IMR-90 (cell line): ENCODE measurements around the gene SRRM4. TPM values are rescaled to one million over a fixed set of nuclear protein-coding genes. Genes with fewer than 3 reads are reported as not detected.

ENCODE experiments used
- ATAC-seq: fragments of 200-7000 bp; cut with Tn5 transposase; 2 replicates; pipeline ENCODE4 v1.9.1; 2020; ENCODE audit warnings: low read depth, mild to moderate bottlenecking, moderate library complexity
- BruUV-seq: library from RNA; stranded (reverse); fragments of 400-500 nt; replicated peaks from 2 replicates; lab custom pipeline; 2021; lab: Mats Ljungman, UMichigan
- CTCF ChIA-PET: fragments of 300-600 bp; formaldehyde crosslinking; extraction: SDS; loops from one replicate; lab custom pipeline; 2021; ENCODE audit warnings: antibody characterized with exemption; lab: Yijun Ruan, JAX
- POLR2A ChIA-PET: fragments of 300-600 bp; sonication (Branson Sonifier 250); formaldehyde crosslinking; loops from one replicate; lab custom pipeline; 2022; ENCODE audit warnings: antibody characterized with exemption; ENCODE audit not compliant: unreplicated experiment; lab: Charles Lee
- DNase-seq: peaks from one replicate; pipeline ENCODE4 v3.0.0; 2013
- H2AFZ ChIP-seq: replicated peaks from 2 replicates; pipeline ENCODE3; 2013; ENCODE audit warnings: low read length, mild to moderate bottlenecking; ENCODE audit not compliant: poor library complexity
- H2AK5ac ChIP-seq: 2 replicates; pipeline ENCODE4 v1.6.1; 2013; ENCODE audit warnings: low read depth, low read length, inconsistent platforms
- H2AK9ac ChIP-seq: replicated peaks from 2 replicates; pipeline ENCODE3; 2013; ENCODE audit warnings: mild to moderate bottlenecking, low read depth, low read length, moderate library complexity; ENCODE audit not compliant: poor library complexity
- H2BK120ac ChIP-seq: 2 replicates; pipeline ENCODE4 v1.6.1; 2013; ENCODE audit warnings: low read depth, low read length, inconsistent platforms
- H2BK15ac ChIP-seq: 3 replicates; pipeline ENCODE4 v1.6.1; 2013; ENCODE audit warnings: low read depth, low read length, inconsistent platforms
- H2BK20ac ChIP-seq: 2 replicates; pipeline ENCODE4 v1.6.1; 2013; ENCODE audit warnings: low read depth, mild to moderate bottlenecking, inconsistent platforms, low read length, moderate library complexity
- H2BK5ac ChIP-seq: 2 replicates; pipeline ENCODE4 v1.6.1; 2013; ENCODE audit warnings: mild to moderate bottlenecking, low read depth, low read length, inconsistent platforms; ENCODE audit not compliant: poor library complexity, severe bottlenecking
- H3K14ac ChIP-seq: replicated peaks from 2 replicates; pipeline ENCODE4 v1.6.1; 2013; ENCODE audit warnings: low read depth, low read length, inconsistent platforms
- H3K18ac ChIP-seq: 2 replicates; pipeline ENCODE4 v1.6.1; 2013; ENCODE audit warnings: low read depth, low read length, control low read depth
- H3K23ac ChIP-seq: 2 replicates; pipeline ENCODE4 v1.6.1; 2013; ENCODE audit warnings: low read depth, low read length, inconsistent platforms
- H3K27ac ChIP-seq: 2 replicates; pipeline ENCODE4 v1.5.1; 2013; ENCODE audit warnings: mild to moderate bottlenecking, control low read depth, low read length; ENCODE audit not compliant: insufficient read depth
- H3K27me3 ChIP-seq: 2 replicates; pipeline ENCODE4 v1.6.1; 2013; ENCODE audit warnings: low read length; ENCODE audit not compliant: control insufficient read depth, insufficient read depth
- H3K36me3 ChIP-seq: 2 replicates; pipeline ENCODE4 v1.6.1; 2013; ENCODE audit warnings: low read length, mixed read lengths; ENCODE audit not compliant: control insufficient read depth, insufficient read depth
- H3K4ac ChIP-seq: 2 replicates; pipeline ENCODE4 v1.6.1; 2013; ENCODE audit warnings: low read depth, low read length, inconsistent platforms
- H3K4me1 ChIP-seq: 2 replicates; pipeline ENCODE4 v1.6.1; 2013; ENCODE audit warnings: low read length, mixed read lengths; ENCODE audit not compliant: control insufficient read depth, insufficient read depth
- H3K4me2 ChIP-seq: 2 replicates; pipeline ENCODE4 v1.6.1; 2013; ENCODE audit warnings: low read depth, mild to moderate bottlenecking, control low read depth, low read length, moderate library complexity
- H3K4me3 ChIP-seq: 2 replicates; pipeline ENCODE4 v1.5.1; 2013; ENCODE audit warnings: low read depth, mild to moderate bottlenecking, control low read depth, low read length, moderate library complexity; ENCODE audit not compliant: insufficient read depth
- H3K56ac ChIP-seq: 2 replicates; pipeline ENCODE4 v1.6.1; 2013; ENCODE audit warnings: low read length, inconsistent platforms; ENCODE audit not compliant: insufficient read depth; ENCODE audit errors: extremely low read depth
- H3K79me1 ChIP-seq, 2 experiments: 2 replicates each; pipeline ENCODE4 v1.6.1; 2013; ENCODE audit warnings: low read length in 2 of 2, inconsistent platforms in 1 of 2, low read depth in 1 of 2
- H3K9ac ChIP-seq: 2 replicates; pipeline ENCODE4 v1.6.1; 2013; ENCODE audit warnings: low read depth, low read length, control low read depth
- H3K9me1 ChIP-seq: 2 replicates; pipeline ENCODE4 v1.6.1; 2013; ENCODE audit warnings: low read length, inconsistent platforms; ENCODE audit not compliant: insufficient read depth
- H3K9me3 ChIP-seq: 2 replicates; pipeline ENCODE4 v1.6.1; 2013; ENCODE audit warnings: low read length; ENCODE audit not compliant: control insufficient read depth, insufficient read depth
- H4K20me1 ChIP-seq: 2 replicates; pipeline ENCODE4 v1.6.1; 2013; ENCODE audit warnings: low read length, inconsistent platforms; ENCODE audit not compliant: insufficient read depth
- H4K5ac ChIP-seq: 2 replicates; pipeline ENCODE4 v1.6.1; 2013; ENCODE audit warnings: mild to moderate bottlenecking, low read depth, low read length, control low read depth
- H4K8ac ChIP-seq, 2 experiments: 2 replicates each; pipeline ENCODE4 v1.6.1; 2013; ENCODE audit warnings: low read depth in 2 of 2, low read length in 2 of 2, control low read depth in 1 of 2, inconsistent platforms in 1 of 2
- H4K91ac ChIP-seq: 2 replicates; pipeline ENCODE4 v1.6.1; 2013; ENCODE audit warnings: low read depth, low read length, inconsistent platforms; ENCODE audit not compliant: insufficient read depth
- BHLHE40 ChIP-seq: fragments of 150-350 bp; IDR thresholded peaks from 2 replicates; pipeline ENCODE4 v1.6.1; 2016; ENCODE audit warnings: mild to moderate bottlenecking, low read depth, low read length
- CEBPB ChIP-seq: IDR thresholded peaks from 2 replicates; pipeline ENCODE4 v1.6.1; 2012; ENCODE audit warnings: low read depth, low read length, improper control_type of control experiment
- CHD1 ChIP-seq: IDR thresholded peaks from 2 replicates; pipeline ENCODE4 v1.6.1; 2012; ENCODE audit warnings: low read depth, low read length, improper control_type of control experiment
- CTCF ChIP-seq: conservative IDR thresholded peaks from 2 replicates; pipeline ENCODE4 v1.5.1; 2012; ENCODE audit warnings: mild to moderate bottlenecking, low read depth, low read length, improper control_type of control experiment
- ELK1 ChIP-seq: fragments of 150-350 bp; IDR thresholded peaks from 2 replicates; pipeline ENCODE4 v1.6.1; 2016; ENCODE audit warnings: low read depth, mild to moderate bottlenecking, low read length, moderate library complexity, borderline replicate concordance
- FOS ChIP-seq: fragments of 150-350 bp; IDR thresholded peaks from 2 replicates; pipeline ENCODE4 v1.6.1; 2016; ENCODE audit warnings: low read depth, low read length
- MAFK ChIP-seq: IDR thresholded peaks from 2 replicates; pipeline ENCODE4 v1.6.1; 2012; ENCODE audit warnings: low read depth, low read length, improper control_type of control experiment
- MAZ ChIP-seq: IDR thresholded peaks from 2 replicates; pipeline ENCODE4 v1.6.1; 2012; ENCODE audit warnings: low read depth, mild to moderate bottlenecking, low read length, improper control_type of control experiment, moderate library complexity, borderline replicate concordance
- MXI1 ChIP-seq: IDR thresholded peaks from 2 replicates; pipeline ENCODE4 v1.6.1; 2012; ENCODE audit warnings: low read depth, mild to moderate bottlenecking, low read length, moderate library complexity, borderline replicate concordance
- NFE2L2 ChIP-seq: fragments of 150-350 bp; IDR thresholded peaks from 2 replicates; pipeline ENCODE4 v1.6.1; 2016; ENCODE audit warnings: low read depth, mild to moderate bottlenecking, low read length
- POLR2A ChIP-seq: IDR thresholded peaks from 2 replicates; pipeline ENCODE4 v1.6.1; 2012; ENCODE audit warnings: mild to moderate bottlenecking, low read depth, low read length
- RAD21 ChIP-seq: IDR thresholded peaks from 2 replicates; pipeline ENCODE4 v1.6.1; 2012; ENCODE audit warnings: low read length, improper control_type of control experiment
- RCOR1 ChIP-seq: IDR thresholded peaks from 2 replicates; pipeline ENCODE4 v1.6.1; 2012; ENCODE audit warnings: mild to moderate bottlenecking, low read length, improper control_type of control experiment; ENCODE audit not compliant: insufficient replicate concordance
- RFX5 ChIP-seq: IDR thresholded peaks from 2 replicates; pipeline ENCODE4 v1.8.0; 2012; ENCODE audit warnings: low read depth, mild to moderate bottlenecking, low read length, moderate library complexity
- SMC3 ChIP-seq: fragments of 150-350 bp; IDR thresholded peaks from 2 replicates; pipeline ENCODE4 v1.6.1; 2016; ENCODE audit warnings: low read depth, mild to moderate bottlenecking, antibody characterized with exemption, low read length, moderate library complexity
- USF2 ChIP-seq: fragments of 150-350 bp; IDR thresholded peaks from 2 replicates; pipeline ENCODE4 v1.6.1; 2017; ENCODE audit warnings: mild to moderate bottlenecking, antibody characterized with exemption, low read length, low read depth
- WGBS, 2 experiments: methylation state at CpG; one replicate each; pipeline versions ENCODE4 v1.1.5 to v1.1.7; 2013; ENCODE audit warnings: missing lambda C conversion rate in 2 of 2; ENCODE audit not compliant: insufficient read length in 1 of 2; ENCODE audit errors: extremely low coverage in 2 of 2; 5-methylcytosine and 5-hydroxymethylcytosine counted together
- dilution Hi-C: fragments of 300-500 bp; cut with HindIII; formaldehyde crosslinking; loops from one replicate; pipeline ENCODE4 v1.14.3; 2018; ENCODE audit warnings: low sequenced_read_pairs; ENCODE audit not compliant: unreplicated experiment
- in situ Hi-C: fragments of 300-500 bp; cut with MboI; formaldehyde crosslinking; loops from 3 replicates; pipeline ENCODE4 v1.14.3; 2019; ENCODE audit warnings: low sequenced_read_pairs, inconsistent platforms, mixed read lengths
- intact Hi-C: fragments of 100-400 bp; cut with micrococcal nuclease; formaldehyde crosslinking; loops from 2 replicates; pipeline ENCODE4 v1.10.0; 2022
- polyA plus RNA-seq, 3 experiments: library from polyadenylated mRNA; depleted of rRNA; stranded (reverse); fragments of >200 nt; gene quantifications; 2 replicates each; pipeline ENCODE4 v1.2.3, GENCODE V29; 2012; ENCODE audit warnings: low replicate concordance in 1 of 3
- total RNA-seq: library from RNA; depleted of rRNA; stranded (reverse); fragments of >200 nt; gene quantifications from 2 replicates; pipeline ENCODE4 v1.2.3, GENCODE V29; 2012

SRRM4 gene
- total and polyA plus RNA-seq, 2 of the 4 experiments (the other 2 are of a cell fraction) = not detected

GRCh38 chr12:119175081-119175480 is 193.7 kb downstream of the SRRM4 start:
- Histone ChIP-seq H4K91ac (no peak overlapping the region), H3K79me1 (peaks cover 3 to 7% of the 10 kb centered on the region in 2 experiments; a peak in 3 of 4 replicates), H3K9me1 (no peaks in the 10 kb centered on the region), H3K27me3 (peaks cover 4% of the 10 kb centered on the region; the same call in 1 of the 2 replicates), H3K9me3 (no peaks in the 10 kb centered on the region), H3K14ac (no peak overlapping the region), H3K27ac (no peak overlapping the region), H2BK5ac (no peak overlapping the region), H3K18ac (no peak overlapping the region), H3K4ac (no peak overlapping the region), H2AK9ac (no peak overlapping the region), H2BK20ac (no peak overlapping the region), H3K9ac (no peak overlapping the region), H4K20me1 (no peaks in the 10 kb centered on the region), H3K23ac (no peak overlapping the region), H3K4me2 (no peak overlapping the region), H3K4me3 (no peak overlapping the region), H2AFZ (no peak overlapping the region), H3K4me1 (peaks cover 7% of the 10 kb centered on the region), H3K56ac (no peak overlapping the region), H3K36me3 (no peaks in the 10 kb centered on the region), H2BK120ac (no peak overlapping the region), H2AK5ac (no peak overlapping the region), H2BK15ac (no peak overlapping the region), H4K5ac (no peak overlapping the region), H4K8ac (no peak overlapping the region)
- intact Hi-C loops (loop anchor here (10.0 kb wide), 1 partner anchor 770 kb away; no protein-coding TSS in a partner anchor), in situ Hi-C loops (loop anchor here (25.0 kb wide), 1 partner anchor 763 kb away; no protein-coding TSS in a partner anchor), dilution Hi-C loops (no loop called here)
- no peak for TF ChIP-seq MAZ
- TF ChIP-seq RAD21 = no peak
- no peak for TF ChIP-seq MAFK
- no peak for TF ChIP-seq CTCF
- TF ChIP-seq ELK1 = no peak
- TF ChIP-seq SMC3 = no peak
- no peak for TF ChIP-seq NFE2L2
- no peak for TF ChIP-seq USF2
- TF ChIP-seq FOS = no peak
- TF ChIP-seq MXI1 = no peak
- no peak for TF ChIP-seq CHD1
- no peak for TF ChIP-seq CEBPB
- TF ChIP-seq BHLHE40 = no peak
- TF ChIP-seq RFX5 = no peak
- no peak for TF ChIP-seq RCOR1
- TF ChIP-seq POLR2A = no peak
- ATAC-seq (no peak), DNase-seq (no peak)
- WGBS, 2 experiments = 74% methylated on average over 3 of the region's 5 CpGs; no CpG with 5 or more reads in 1 of the 2 experiments
- ChIA-PET POLR2A (no interaction called here), CTCF (no interaction called here)
- no TSS peak for BruUV-seq
